Mucosa of descending colon (tissue), 3 donors: ENCODE data around the gene KIAA0232. TPM values are rescaled to one million over a fixed set of nuclear protein-coding genes. Genes with fewer than 3 reads are reported as not detected.

ENCODE experiments used
- ATAC-seq: fragments of 200-7000 bp; cut with Tn5 transposase; one replicate; pipeline ENCODE4 v1.9.1; 2020; ENCODE audit warnings: mild to moderate bottlenecking, moderate library complexity
- DNase-seq, 3 donors: peaks; one replicate each; pipeline ENCODE4 v3.0.0-alpha.2; 2020
- H3K36me3 ChIP-seq: fragments of 200-600 bp; one replicate; pipeline ENCODE4 v1.8.0; 2021; ENCODE audit warnings: low read depth, mild to moderate bottlenecking
- H3K4me1 ChIP-seq: fragments of 200-600 bp; one replicate; pipeline ENCODE4 v1.8.0; 2021; ENCODE audit warnings: low read depth, mild to moderate bottlenecking
- H3K4me3 ChIP-seq: fragments of 200-600 bp; one replicate; pipeline ENCODE4 v1.8.0; 2021; ENCODE audit warnings: mild to moderate bottlenecking
- H3K9me3 ChIP-seq: fragments of 200-600 bp; one replicate; pipeline ENCODE4 v1.8.0; 2021; ENCODE audit warnings: mild to moderate bottlenecking
- intact Hi-C, 2 donors: fragments of 100-400 bp; cut with DNase I in 1 of 2; cut with micrococcal nuclease in 1 of 2; formaldehyde crosslinking; loops; one replicate each; pipeline versions ENCODE4 v1.11.0 to v1.11.1; 2022; cut with DNase I, micrococcal nuclease
- total RNA-seq, 3 donors: library from RNA; stranded (reverse); fragmentation: NEBNext Ultra II Directional in 2 of 3; extraction: Animal tissue kit (Norgen Biotek cat#: 25700) in 2 of 3; gene quantifications; one replicate each; pipeline versions ENCODE4 v1.2.1 to v1.2.4, GENCODE V29; 2021 to 2023
- TF ChIP-seq, protein P1 (sequence below): fragments of 200-600 bp; IDR thresholded peaks from one replicate; pipeline ENCODE4 v1.8.0; 2022; ENCODE audit warnings: antibody characterized with exemption, mild to moderate bottlenecking
- donor health status: DM: no; HTN: no; CAD: no; lungs with moderate emphysema.
- donor health status: DM: no; HTN: no; CAD: no.
- donor health status: DM: no; HTN: yes; CAD: no.

KIAA0232 gene
- total RNA-seq, 3 donors from 2014 or later: 31.5 to 47.4 (median 46.6) TPM

DNA sequence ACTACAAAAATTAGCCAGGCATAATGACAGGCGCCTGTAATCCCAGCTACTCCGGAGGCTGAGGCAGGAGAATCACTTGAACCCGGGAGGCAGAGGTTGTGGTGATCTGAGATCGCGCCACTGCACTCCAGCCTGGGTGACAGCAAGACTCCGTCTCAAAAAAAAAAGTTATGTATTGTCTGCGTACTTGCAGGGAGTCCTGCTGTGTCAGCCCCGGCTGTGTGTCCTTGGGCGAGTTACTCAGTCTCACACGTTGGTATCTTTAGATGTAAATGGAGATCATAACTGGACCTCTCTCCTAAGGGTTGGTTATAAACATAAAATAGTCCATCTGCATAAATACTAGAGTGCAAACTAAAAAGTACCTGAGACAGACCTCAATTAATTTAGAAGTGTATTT, 104.4 kb downstream of the KIAA0232 start:
- DNase-seq (no peak), ATAC-seq (no peak)
- TF ChIP-seq, protein P1, sequence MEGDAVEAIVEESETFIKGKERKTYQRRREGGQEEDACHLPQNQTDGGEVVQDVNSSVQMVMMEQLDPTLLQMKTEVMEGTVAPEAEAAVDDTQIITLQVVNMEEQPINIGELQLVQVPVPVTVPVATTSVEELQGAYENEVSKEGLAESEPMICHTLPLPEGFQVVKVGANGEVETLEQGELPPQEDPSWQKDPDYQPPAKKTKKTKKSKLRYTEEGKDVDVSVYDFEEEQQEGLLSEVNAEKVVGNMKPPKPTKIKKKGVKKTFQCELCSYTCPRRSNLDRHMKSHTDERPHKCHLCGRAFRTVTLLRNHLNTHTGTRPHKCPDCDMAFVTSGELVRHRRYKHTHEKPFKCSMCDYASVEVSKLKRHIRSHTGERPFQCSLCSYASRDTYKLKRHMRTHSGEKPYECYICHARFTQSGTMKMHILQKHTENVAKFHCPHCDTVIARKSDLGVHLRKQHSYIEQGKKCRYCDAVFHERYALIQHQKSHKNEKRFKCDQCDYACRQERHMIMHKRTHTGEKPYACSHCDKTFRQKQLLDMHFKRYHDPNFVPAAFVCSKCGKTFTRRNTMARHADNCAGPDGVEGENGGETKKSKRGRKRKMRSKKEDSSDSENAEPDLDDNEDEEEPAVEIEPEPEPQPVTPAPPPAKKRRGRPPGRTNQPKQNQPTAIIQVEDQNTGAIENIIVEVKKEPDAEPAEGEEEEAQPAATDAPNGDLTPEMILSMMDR: no peak
- peaks cover 4% of the 10 kb centered on the region for H3K4me1 ChIP-seq
- H3K4me3 ChIP-seq: no peak overlapping the region
- intact Hi-C loops: no loop called here
- H3K9me3 ChIP-seq: no peaks in the 10 kb centered on the region
- peaks cover 6% of the 10 kb centered on the region for H3K36me3 ChIP-seq

DNA sequence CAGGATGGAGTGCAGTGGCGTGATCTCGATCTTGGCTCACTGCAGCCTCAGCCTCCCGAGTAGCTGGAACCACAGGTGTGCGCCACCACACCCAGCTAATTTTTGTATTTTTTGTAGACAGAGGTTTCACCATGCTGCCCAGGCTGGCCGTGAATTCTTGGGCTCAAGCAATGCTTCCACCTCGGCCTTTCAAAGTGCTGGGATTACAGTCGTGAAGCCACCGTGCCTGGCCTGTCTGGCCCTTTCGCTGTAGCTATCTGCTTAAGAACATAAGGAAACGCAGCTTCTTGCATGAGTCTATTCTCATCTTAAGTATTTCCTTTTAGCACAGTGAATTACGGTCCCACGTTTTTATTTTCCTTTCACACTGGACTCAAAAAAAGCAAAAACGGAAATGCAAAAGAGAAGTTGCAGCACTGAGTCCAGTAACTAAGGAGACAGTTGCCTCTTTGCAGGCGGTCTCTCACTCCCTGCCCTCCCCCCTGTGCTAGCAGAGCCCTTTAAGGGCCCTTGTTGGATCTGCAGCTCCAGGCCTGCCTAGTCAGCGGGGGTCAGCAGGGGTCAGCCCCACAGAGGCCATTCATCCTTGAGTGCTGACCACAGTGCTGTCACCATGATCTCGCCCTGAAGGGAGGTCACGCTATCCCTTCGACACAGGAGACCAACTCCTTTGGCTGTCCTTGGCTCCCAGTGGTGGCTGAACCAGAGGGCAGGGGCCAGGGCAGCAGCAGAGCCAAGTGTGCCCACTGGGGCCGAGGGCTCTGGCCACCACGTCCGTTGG, 105.3 kb downstream of the KIAA0232 start:
- H3K4me1 ChIP-seq: peaks cover 12% of the 10 kb centered on the region
- DNase-seq: no peak
- H3K4me3 ChIP-seq: no peak overlapping the region
- TF ChIP-seq, protein P1: no peak
- H3K36me3 ChIP-seq: no peaks in the 10 kb centered on the region
- intact Hi-C loops: no loop called here
- H3K9me3 ChIP-seq: no peaks in the 10 kb centered on the region
- ATAC-seq: peak; percentile 18

DNA sequence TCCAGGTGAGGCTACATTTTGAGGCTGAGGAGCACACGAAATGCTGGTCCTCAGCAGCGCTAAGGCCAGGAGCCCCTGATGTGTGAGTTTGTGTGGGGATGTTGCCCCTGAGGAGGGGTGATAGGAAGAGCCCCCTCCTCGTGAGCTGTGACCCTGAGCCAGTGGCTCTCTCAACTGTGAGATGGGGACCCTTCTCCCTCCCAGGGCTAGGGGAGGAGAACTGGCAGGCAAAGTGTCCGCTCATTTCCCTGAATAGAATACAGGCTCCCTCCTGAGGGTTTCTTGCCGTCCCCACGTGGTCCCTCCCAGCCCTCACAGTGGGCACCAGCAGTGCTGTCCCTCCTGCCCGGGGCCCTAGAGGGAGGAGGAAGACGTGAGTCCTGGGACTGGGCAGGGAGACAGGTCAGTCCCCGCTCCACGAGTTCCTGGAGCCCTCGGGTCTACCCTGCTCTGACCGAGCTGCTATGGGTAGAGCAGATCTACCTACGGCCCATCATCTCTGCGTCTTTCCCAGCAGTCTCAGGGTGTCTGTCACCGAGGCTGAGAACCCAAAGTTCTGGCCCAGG, 106.1 kb downstream of the KIAA0232 start:
- intact Hi-C loops: no loop called here
- TF ChIP-seq, protein P1: no peak
- Histone ChIP-seq H3K4me1 (peaks cover 20% of the 10 kb centered on the region), H3K36me3 (no peaks in the 10 kb centered on the region), H3K9me3 (no peaks in the 10 kb centered on the region), H3K4me3 (no peak overlapping the region)
- DNase-seq (no peak), ATAC-seq (no peak)

DNA sequence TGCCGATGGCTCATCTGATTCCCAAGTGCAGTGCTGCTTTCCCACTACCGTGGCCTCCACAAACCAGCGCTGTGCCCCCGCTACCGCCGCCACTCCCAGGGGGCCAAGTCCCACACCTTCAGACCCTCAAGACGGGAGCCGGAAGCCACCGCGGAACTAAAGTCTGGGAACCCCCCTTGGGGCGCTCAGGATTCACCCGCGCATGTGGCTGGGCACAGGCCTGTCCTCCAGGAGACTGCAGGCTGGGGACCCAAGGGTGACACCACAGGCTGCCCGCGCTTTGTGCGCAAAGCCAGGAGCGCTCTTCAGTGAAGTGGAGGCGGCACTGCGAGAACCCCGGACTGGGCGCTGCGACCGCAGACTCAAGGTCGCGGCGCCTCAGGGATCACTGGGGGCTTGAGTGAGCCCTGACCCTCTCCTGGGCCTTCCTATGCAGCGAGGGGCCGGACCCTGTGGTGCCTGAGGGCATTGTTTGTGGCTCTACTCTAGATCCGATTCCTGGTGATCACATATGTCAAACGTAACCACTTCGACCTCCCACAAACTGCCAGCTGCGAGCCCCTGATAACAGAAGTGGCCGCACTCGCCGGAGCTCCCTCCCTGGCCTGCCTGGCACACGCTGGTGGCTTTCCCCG, 106.7 kb downstream of the KIAA0232 start:
- no peaks in the 10 kb centered on the region for H3K9me3 ChIP-seq
- peaks cover 26% of the 10 kb centered on the region for H3K4me1 ChIP-seq

DNA sequence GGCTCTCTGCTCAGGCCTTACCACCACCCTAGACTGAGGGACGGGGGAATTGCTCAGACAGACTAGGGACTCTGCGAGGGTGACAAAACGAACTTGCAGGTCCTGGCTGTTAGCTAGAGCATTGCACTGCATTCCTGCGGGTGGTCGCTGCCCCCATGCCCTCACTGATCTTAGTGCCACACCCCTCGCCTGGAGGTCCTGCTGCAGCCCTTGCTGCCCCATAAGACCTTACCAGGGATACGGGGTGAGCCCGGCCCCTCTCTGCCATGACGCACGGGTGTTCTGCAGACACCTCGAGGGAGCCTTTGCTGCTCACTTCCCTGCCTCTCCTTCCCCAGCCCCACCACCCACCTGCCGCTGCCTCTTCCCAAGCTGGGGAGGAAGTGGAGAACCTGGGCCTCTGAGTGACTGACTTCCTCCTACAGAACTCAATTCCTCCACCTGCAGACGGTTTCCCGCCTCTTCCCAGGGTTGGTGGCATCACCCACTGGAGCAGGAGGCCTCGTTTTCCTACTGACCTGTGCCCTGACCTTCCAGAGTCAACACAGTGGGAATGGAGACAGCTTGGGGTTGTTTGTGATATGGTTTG, 107.3 kb downstream of the KIAA0232 start:
- no peak for ATAC-seq
- H3K4me1 ChIP-seq: peaks cover 27% of the 10 kb centered on the region
- H3K36me3 ChIP-seq: no peaks in the 10 kb centered on the region

More for the DNA sequence above, 106.7 kb downstream of the KIAA0232 start:
- no peak overlapping the region for H3K4me3 ChIP-seq
- intact Hi-C loops: no loop called here
- ATAC-seq (no peak), DNase-seq (no peak)
- TF ChIP-seq, protein P1: no peak
- no peaks in the 10 kb centered on the region for H3K36me3 ChIP-seq

More for the DNA sequence above, 107.3 kb downstream of the KIAA0232 start:
- TF ChIP-seq, protein P1: no peak
- intact Hi-C loops: no loop called here
- H3K9me3 ChIP-seq: no peaks in the 10 kb centered on the region
- no peak for DNase-seq
- no peak overlapping the region for H3K4me3 ChIP-seq
